HG03521 (cell line): ENCODE data around the gene GHSR.

Source experiments
- ATAC-seq: cut with Tn5 transposase; IDR thresholded peaks from one replicate; pipeline ENCODE4 v1.9.1; 2021; ENCODE audit warnings: mild to moderate bottlenecking, moderate library complexity; ENCODE audit not compliant: unreplicated experiment

The GHSR gene

DNA sequence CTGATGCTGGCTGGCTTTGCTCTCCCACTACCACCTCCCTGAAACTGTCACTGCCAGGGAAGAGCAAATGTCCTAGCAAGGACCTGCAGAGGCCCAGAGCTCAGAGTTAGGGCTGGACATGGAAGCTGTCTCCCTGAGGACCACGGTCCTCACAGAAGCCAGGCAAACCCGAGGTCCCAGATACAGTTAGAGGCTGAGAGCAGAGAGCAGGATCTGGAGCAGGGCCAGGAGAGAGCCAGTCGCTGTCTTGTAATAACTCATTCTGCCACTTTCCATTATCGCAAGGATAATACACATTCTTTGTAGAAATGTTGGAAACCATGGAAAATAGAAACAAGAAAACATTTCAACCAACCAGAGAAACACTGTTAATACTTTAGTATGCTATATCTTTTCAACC lies 10.1 kb downstream of the GHSR start:
- ATAC-seq: no peak

DNA sequence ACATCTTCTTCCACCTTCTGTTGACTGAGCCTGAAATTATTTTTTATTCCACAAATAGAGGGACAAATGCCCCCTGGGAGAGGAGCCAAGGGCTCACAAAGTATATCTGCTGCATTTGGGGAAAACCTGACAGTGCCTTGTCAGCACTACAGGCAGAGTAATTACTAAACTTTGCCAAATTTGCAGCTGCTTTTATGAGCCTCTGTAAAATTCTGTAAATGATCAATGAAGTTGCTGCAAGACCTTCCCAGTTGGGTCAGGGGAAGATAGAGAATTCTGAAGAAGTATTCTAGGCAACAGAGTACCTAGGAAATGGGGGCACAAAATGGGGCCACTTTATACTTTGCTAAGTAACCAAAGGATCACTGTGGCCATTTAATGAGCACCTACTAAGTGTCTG lies 10.5 kb downstream of the GHSR start:
- ATAC-seq: no peak

- no peak for ATAC-seq
Measured at GRCh38 chr3:172415323-172415722, 32.9 kb downstream of the GHSR start.

GRCh38 chr3:172411478-172411947 lies 36.7 kb downstream of the GHSR start:
- no peak for ATAC-seq

DNA sequence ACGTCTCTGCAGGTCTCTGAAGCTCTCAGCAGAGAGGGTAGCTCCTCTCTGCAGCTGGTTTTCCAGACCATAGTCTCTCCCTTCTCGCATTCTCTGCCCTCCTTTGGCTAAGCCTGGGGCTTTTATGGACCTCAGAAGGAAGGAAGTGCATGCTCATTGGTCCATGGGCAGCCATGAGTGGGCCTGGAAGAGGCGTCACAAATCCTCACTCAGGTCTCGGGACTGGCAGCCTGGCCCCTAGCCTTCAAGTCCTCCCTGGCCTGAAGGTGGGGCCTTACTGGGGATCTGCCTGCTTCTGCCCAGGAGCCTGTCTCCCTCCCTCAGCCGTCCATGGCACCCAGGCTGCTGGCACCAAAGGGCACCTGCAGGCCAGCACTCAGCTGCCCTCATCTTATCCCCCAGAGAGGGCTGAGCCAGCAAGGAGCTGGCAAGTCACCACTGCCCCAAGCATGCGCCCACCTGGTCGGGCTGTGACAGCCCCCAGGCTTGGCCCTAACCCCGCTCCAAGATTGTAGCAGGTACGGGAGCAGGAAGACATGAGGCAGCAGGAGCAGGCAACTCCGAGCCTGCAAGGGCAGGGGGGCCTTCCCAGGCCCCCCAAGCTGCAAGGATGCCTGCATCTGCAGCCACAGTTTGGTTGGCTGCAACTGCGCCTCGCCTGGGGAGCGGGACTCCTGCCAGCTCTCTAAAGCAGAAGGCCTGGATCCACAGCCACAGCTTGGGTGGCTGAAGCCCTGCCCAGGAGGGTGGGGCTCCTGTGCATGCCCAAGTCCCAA lies 37.4 kb downstream of the GHSR start:
- ATAC-seq: no peak

DNA sequence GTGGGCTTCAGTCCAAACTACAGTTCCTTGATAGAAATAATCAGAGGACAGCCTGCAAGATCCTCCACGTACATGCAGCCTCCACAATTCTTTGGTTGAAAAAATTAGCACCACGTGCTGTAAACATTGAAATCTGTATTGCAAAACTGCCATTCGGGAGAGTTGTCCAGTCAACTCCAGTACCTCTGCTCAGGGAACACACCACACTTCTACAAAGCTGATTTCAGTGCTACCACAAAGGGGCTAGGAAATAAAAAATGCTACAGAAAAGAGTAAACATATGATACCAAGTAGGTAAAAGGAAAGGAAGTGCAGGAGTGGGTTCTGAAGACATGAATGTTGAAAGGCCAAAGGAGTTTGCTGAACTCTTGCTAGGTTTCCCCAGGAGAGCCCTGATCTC lies 40.4 kb downstream of the GHSR start:
- no peak for ATAC-seq

DNA sequence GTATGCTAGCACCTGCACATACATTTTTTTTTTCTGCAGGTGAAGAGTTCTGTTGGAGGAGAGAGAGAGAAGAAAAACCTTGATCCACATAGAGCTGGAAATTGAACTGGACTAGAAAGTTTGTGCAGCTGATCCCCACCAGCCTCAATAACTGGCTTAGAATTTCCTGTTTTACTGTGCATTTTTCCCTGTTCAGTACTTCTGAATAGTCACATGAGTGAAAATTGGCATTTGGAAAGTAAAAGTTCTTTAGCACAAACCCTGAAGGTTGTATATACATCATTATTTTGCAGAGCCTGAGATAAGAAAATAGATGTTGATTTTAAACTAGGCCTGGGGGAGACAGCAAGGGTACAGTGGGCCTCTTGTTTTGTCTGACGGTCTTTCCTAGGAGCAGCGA lies 42.3 kb downstream of the GHSR start:
- ATAC-seq: no peak

- ATAC-seq: no peak
Measured at GRCh38 chr3:172404237-172404962, 43.9 kb downstream of the GHSR start.

DNA sequence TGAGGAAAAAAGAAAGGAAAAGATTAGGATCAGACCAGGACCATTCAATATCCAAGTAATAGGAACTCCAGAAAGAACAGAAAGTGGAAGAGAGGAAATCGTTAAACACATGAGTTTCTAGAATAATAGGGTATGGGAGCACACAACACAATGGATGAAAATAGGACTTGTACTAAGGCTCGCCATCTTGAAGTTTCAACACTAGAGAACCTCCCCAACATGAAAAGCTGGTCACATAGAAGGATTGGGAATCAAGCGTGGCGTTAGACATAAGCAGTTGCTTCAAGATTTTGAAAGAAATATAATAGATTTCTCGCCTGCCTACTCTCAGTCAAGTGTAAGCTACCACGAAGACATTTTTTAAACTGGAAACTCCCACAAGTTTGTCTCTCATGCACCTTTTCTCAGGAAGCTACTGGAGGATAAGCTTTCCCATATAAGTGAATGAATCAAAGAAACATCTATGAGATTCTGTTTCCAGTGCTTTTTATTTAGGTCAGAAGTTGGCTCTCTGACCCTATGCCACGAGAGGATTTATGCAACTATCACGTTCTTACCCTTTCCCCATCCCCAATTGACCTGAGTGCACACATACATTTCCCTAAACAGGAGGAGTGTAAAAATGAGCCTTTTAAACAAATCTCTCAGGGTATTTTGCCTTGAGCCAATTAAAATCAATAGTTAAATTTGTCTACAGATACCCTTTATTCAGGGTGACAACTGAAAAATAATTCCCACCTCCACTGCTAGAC lies 45.2 kb downstream of the GHSR start:
- no peak for ATAC-seq

DNA sequence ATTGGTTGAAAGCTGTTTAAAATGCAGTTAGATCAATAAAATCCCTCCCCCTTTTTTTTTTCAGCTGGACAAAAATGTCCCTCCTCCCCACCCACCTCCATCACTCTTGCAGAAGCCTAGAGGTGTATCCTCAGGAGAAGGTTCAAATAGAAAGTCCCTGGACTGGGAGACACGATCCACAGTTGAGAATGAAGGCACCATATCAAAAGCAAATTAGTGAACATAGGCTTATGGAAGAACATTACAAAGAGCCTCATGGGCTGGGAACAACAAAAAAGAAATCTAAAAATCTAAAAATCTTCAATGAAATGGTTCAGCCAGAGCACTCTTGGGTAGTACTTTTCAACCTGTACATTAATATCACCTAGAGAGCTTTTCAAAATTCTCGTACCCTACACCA lies 46.2 kb downstream of the GHSR start:
- ATAC-seq: no peak

- no peak for ATAC-seq
Measured at GRCh38 chr3:172398484-172398883, 49.8 kb downstream of the GHSR start.

DNA sequence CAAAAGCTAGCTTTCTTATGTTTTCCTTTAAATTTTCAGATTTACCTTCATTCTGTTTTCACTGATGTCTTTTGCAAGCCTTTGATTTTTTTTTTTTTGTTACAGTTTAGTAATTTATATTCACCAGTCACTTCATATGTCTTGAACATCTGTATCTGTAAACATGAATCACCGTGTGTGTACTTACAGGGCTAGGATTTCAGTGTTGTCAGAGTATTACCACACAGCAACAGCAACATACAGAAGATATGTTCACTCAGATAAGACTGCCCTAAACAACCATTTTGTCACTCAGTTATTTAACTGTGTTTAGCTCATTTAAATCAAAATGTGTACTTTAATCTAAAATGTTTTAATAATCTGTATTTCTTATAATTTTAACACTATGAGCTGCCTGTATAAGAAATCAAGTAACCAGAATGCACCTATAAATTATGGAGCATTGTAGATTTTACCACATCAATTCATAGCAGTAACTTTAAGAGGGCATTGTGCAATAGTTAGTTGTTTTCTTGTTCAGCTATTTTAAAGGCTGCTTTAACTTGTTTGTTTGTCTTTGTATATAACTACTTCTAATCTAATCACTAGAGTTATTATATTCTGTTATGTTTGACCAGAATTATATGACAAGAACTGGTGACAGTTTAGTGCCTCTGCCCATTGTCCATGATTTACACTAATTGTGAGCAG lies 50.4 kb downstream of the GHSR start:
- ATAC-seq: no peak

GRCh38 chr3:172396400-172396799 lies 51.9 kb downstream of the GHSR start:
- no peak for ATAC-seq

DNA sequence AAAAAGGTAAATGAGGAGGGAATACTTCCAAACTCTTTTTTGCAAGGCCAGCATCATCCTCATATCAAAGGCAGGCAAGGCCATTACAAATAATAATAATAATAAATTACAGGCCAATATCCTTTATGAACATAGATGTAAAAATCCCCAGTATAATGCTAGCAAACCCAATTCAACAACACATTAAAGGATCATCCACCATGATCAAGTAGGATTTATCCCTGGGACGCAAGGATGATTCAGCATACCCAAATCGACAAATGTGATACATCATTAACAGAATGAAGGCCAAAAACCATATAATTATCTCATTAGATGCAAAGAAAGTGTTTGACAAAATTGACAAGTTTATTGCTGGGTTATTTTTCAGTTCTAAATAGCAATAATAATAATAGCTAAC lies 53.6 kb downstream of the GHSR start:
- ATAC-seq: no peak
